ENCODE measurements around the gene STING1.

STING1 gene

DNA sequence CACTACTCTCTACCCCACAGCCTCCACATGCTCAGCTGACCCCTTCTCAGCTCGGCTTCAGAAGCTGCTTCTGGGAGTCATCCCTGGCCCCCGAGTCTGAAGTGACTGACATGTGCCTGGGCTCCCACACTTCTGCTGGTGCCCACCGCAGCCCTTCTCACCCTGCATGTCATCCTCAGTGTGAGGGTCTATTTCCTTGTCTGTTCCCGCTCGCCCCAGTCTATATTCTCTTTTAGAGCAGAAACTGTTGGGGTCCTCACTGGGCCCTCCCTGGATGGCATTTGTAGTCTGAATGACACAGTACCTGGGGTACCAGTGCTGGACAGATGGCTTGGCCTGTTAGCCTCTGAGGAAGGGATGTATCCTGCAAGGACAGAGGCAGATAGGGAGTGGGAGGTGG, 25.3 kb downstream of the STING1 start:
- Histone ChIP-seq H2AFZ (ENCODE audit: low read length) (no peak overlapping the region), H3K9me2 (replicated peaks; ENCODE audit: low read depth, low read length) (no peaks in the 10 kb centered on the region), H3K9me3 (ENCODE audit: insufficient read depth, low read depth, low read length) (no peaks in the 10 kb centered on the region), H3K9ac (ENCODE audit: low read depth, low read length, poor library complexity, severe bottlenecking) (no peak overlapping the region), H3K4me1 (ENCODE audit: insufficient read depth, low read length, poor library complexity, severe bottlenecking) (peaks cover 25% of the 10 kb centered on the region), H3K4me3 (ENCODE audit: low read length, poor library complexity, severe bottlenecking) (no peak overlapping the region), H3K79me2 (ENCODE audit: insufficient read depth, low read length) (no peaks in the 10 kb centered on the region), H3K27me3 (ENCODE audit: insufficient read depth, low read length, poor library complexity, severe bottlenecking) (no peaks in the 10 kb centered on the region), H3F3A (ENCODE audit: low read depth) (no peaks in the 10 kb centered on the region), H4K20me1 (ENCODE audit: insufficient read depth, low read length, poor library complexity, severe bottlenecking) (no peaks in the 10 kb centered on the region), H3K4me2 (ENCODE audit: low read depth, low read length, poor library complexity, severe bottlenecking) (no peak overlapping the region), H3K36me3 (ENCODE audit: insufficient read depth, low read length) (no peaks in the 10 kb centered on the region)
- TF ChIP-seq, protein P1, sequence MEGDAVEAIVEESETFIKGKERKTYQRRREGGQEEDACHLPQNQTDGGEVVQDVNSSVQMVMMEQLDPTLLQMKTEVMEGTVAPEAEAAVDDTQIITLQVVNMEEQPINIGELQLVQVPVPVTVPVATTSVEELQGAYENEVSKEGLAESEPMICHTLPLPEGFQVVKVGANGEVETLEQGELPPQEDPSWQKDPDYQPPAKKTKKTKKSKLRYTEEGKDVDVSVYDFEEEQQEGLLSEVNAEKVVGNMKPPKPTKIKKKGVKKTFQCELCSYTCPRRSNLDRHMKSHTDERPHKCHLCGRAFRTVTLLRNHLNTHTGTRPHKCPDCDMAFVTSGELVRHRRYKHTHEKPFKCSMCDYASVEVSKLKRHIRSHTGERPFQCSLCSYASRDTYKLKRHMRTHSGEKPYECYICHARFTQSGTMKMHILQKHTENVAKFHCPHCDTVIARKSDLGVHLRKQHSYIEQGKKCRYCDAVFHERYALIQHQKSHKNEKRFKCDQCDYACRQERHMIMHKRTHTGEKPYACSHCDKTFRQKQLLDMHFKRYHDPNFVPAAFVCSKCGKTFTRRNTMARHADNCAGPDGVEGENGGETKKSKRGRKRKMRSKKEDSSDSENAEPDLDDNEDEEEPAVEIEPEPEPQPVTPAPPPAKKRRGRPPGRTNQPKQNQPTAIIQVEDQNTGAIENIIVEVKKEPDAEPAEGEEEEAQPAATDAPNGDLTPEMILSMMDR (conservative IDR thresholded peaks at IDR 0.05; ENCODE audit: low read length): no peak
- no peak for TF ChIP-seq EZH2phosphoT487 (IDR thresholded peaks at IDR 0.05; ENCODE audit: borderline replicate concordance)

DNA sequence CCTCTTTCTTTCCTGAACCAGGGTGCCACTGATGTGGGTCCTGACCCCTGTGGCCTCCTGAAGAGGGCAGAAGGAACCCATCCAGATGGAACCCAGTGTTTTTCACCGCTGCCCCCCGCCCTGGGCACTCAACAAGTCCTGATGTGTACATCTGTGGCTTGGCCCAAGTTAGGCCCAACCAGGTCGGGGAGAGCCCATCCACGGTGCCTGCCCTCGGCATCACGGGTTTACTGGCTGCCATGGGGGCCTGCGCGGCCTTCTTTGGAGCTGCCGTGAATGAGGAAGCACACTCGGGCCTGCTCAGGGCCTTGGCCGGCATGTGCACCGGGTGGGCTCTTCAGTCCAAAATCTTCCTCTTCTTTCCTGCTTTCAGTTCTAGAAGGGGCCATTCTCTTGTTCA, 25.8 kb downstream of the STING1 start:
- TF ChIP-seq EZH2phosphoT487 (IDR thresholded peaks at IDR 0.05; ENCODE audit: borderline replicate concordance): no peak
- TF ChIP-seq, protein P1 (conservative IDR thresholded peaks at IDR 0.05; ENCODE audit: low read length): no peak
- Histone ChIP-seq H3K27me3 (ENCODE audit: insufficient read depth, low read length, poor library complexity, severe bottlenecking) (no peaks in the 10 kb centered on the region), H3K36me3 (ENCODE audit: insufficient read depth, low read length) (no peaks in the 10 kb centered on the region), H3K4me2 (ENCODE audit: low read depth, low read length, poor library complexity, severe bottlenecking) (no peak overlapping the region), H3K4me1 (ENCODE audit: insufficient read depth, low read length, poor library complexity, severe bottlenecking) (peaks cover 25% of the 10 kb centered on the region), H2AFZ (ENCODE audit: low read length) (no peak overlapping the region), H3K4me3 (ENCODE audit: low read length, poor library complexity, severe bottlenecking) (no peak overlapping the region), H3K9ac (ENCODE audit: low read depth, low read length, poor library complexity, severe bottlenecking) (no peak overlapping the region), H3K9me2 (replicated peaks; ENCODE audit: low read depth, low read length) (no peaks in the 10 kb centered on the region), H3F3A (ENCODE audit: low read depth) (no peaks in the 10 kb centered on the region), H4K20me1 (ENCODE audit: insufficient read depth, low read length, poor library complexity, severe bottlenecking) (no peaks in the 10 kb centered on the region), H3K9me3 (ENCODE audit: insufficient read depth, low read depth, low read length) (no peaks in the 10 kb centered on the region), H3K79me2 (ENCODE audit: insufficient read depth, low read length) (no peaks in the 10 kb centered on the region)

DNA sequence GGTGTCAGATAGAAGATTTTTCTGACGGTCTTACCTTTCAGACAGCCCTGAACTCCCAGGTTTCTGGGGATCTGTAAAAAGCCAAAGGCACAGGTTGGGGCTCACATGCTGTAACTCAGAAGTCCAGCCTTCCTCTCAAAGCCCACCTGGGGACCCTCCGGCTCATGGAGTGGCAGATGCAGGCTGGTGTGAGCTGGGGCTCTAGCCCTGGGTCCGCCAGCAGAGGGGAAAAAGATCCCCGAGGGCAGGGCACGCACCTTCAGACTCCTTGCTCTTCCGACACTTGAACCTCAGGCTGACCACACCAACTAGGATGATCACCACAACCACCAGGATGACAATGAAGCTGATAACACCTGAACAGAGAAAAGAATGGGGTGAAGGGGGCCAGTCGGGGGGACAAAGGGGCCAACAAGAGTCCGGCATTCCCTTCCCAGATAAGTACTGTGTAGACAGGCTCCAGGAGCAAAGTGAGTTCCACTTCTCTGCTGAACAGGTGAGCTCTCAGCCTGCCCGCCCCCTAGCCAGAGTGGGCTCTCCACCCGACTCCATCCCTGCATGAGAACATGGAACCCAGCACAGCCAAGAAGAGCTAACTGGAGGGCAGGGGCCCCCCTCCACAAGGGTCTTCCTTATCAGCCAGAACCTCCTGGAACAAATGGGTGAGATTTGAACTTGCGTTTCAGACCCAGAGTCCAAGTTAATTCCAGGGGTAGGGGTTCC, 27.8 kb downstream of the STING1 start:
- no peaks in the 10 kb centered on the region for H3K9me2 ChIP-seq (replicated peaks; ENCODE audit: low read depth, low read length)
- no peaks in the 10 kb centered on the region for H3K27me3 ChIP-seq (ENCODE audit: insufficient read depth, low read length, poor library complexity, severe bottlenecking)
- no peak overlapping the region for H3K4me2 ChIP-seq (ENCODE audit: low read depth, low read length, poor library complexity, severe bottlenecking)
- no peaks in the 10 kb centered on the region for H3F3A ChIP-seq (ENCODE audit: low read depth)
- H3K9ac ChIP-seq (ENCODE audit: low read depth, low read length, poor library complexity, severe bottlenecking): no peak overlapping the region
- H3K79me2 ChIP-seq (ENCODE audit: insufficient read depth, low read length): no peaks in the 10 kb centered on the region
- no peak overlapping the region for H3K4me3 ChIP-seq (ENCODE audit: low read length, poor library complexity, severe bottlenecking)
- H4K20me1 ChIP-seq (ENCODE audit: insufficient read depth, low read length, poor library complexity, severe bottlenecking): no peaks in the 10 kb centered on the region
- H2AFZ ChIP-seq (ENCODE audit: low read length): no peak overlapping the region
- TF ChIP-seq EZH2phosphoT487 (IDR thresholded peaks at IDR 0.05; ENCODE audit: borderline replicate concordance): no peak
- TF ChIP-seq, protein P1 (conservative IDR thresholded peaks at IDR 0.05; ENCODE audit: low read length): no peak
- H3K36me3 ChIP-seq (ENCODE audit: insufficient read depth, low read length): no peaks in the 10 kb centered on the region
- H3K4me1 ChIP-seq (ENCODE audit: insufficient read depth, low read length, poor library complexity, severe bottlenecking): peaks cover 23% of the 10 kb centered on the region
- no peaks in the 10 kb centered on the region for H3K9me3 ChIP-seq (ENCODE audit: insufficient read depth, low read depth, low read length)
